GM12878 (cell line): ENCODE measurements around the gene TNFSF4. TPM values are rescaled to one million over a fixed set of nuclear protein-coding genes. Genes with fewer than 3 reads are reported as not detected.
A peak's percentile ranks its signal among the peaks of the same experiment; 100 is the strongest.

Experiments
- BCL11A ChIP-seq: IDR thresholded peaks from 2 replicates; pipeline ENCODE4 v1.6.1; 2011; ENCODE audit warnings: low read depth, low read length
- BHLHE40 ChIP-seq, 2 experiments: fragments of 450-650 bp in 1 of 2; IDR thresholded peaks; 2 replicates each; pipeline ENCODE4 v1.6.1; 2011 to 2017; ENCODE audit warnings: low read depth in 2 of 2, borderline replicate concordance in 1 of 2, improper control_type of control experiment in 1 of 2, low read length in 1 of 2, mild to moderate bottlenecking in 1 of 2
- CHD1 ChIP-seq: IDR thresholded peaks from 2 replicates; pipeline ENCODE4 v1.6.1; 2012; ENCODE audit warnings: low read depth, low read length, improper control_type of control experiment
- FOS ChIP-seq: IDR thresholded peaks from 3 replicates; pipeline ENCODE4 v1.6.1; 2011; ENCODE audit warnings: borderline replicate concordance; ENCODE audit not compliant: insufficient read length; ENCODE audit errors: extremely low read depth
- FOXK2 ChIP-seq: fragments of 450-650 bp; IDR thresholded peaks from 2 replicates; pipeline ENCODE4 v1.6.1; 2017; ENCODE audit warnings: mild to moderate bottlenecking, moderate library complexity
- FOXM1 ChIP-seq: IDR thresholded peaks from 2 replicates; pipeline ENCODE4 v1.6.1; 2012; ENCODE audit warnings: low read depth, mild to moderate bottlenecking, inconsistent platforms, low read length, moderate library complexity
- LARP7 ChIP-seq: fragments of 450-650 bp; IDR thresholded peaks from 2 replicates; pipeline ENCODE4 v1.6.1; 2017; ENCODE audit warnings: mild to moderate bottlenecking
- NBN ChIP-seq: fragments of 450-650 bp; IDR thresholded peaks from 2 replicates; pipeline ENCODE4 v1.6.1; 2016
- NFXL1 ChIP-seq: fragments of 450-650 bp; IDR thresholded peaks from 2 replicates; pipeline ENCODE4 v1.6.1; 2017; ENCODE audit warnings: antibody characterized with exemption, mild to moderate bottlenecking, borderline replicate concordance
- PAX5 ChIP-seq: IDR thresholded peaks from 2 replicates; pipeline ENCODE4 v1.6.1; 2011; ENCODE audit warnings: low read depth, low read length, borderline replicate concordance
- POLR2A ChIP-seq: IDR thresholded peaks from 2 replicates; pipeline ENCODE4 v1.6.1; 2011; ENCODE audit warnings: low read depth, mild to moderate bottlenecking, low read length
- POLR2AphosphoS2 ChIP-seq: IDR thresholded peaks from 2 replicates; pipeline ENCODE4 v1.6.1; 2011; ENCODE audit warnings: low read depth, mild to moderate bottlenecking, low read length, improper control_type of control experiment, moderate library complexity
- RAD21 ChIP-seq: IDR thresholded peaks from 2 replicates; pipeline ENCODE4 v1.6.1; 2011; ENCODE audit warnings: mild to moderate bottlenecking, low read depth, low read length, moderate library complexity; ENCODE audit not compliant: insufficient read depth
- RAD51 ChIP-seq: fragments of 450-650 bp; IDR thresholded peaks from 2 replicates; pipeline ENCODE4 v1.6.1; 2016; ENCODE audit warnings: moderate library complexity, mild to moderate bottlenecking, inconsistent platforms
- RB1 ChIP-seq: fragments of 450-650 bp; formaldehyde crosslinking; IDR thresholded peaks from 2 replicates; pipeline ENCODE4 v1.6.1; 2017; ENCODE audit warnings: mild to moderate bottlenecking, borderline replicate concordance
- SIN3A ChIP-seq: IDR thresholded peaks from 2 replicates; pipeline ENCODE4 v1.6.1; 2012; ENCODE audit warnings: low read depth, low read length, improper control_type of control experiment
- SPI1 ChIP-seq: IDR thresholded peaks from 2 replicates; pipeline ENCODE4 v1.6.1; 2011; ENCODE audit warnings: low read depth, mild to moderate bottlenecking, low read length, moderate library complexity, borderline replicate concordance; ENCODE audit not compliant: insufficient read depth
- SUZ12 ChIP-seq: fragments of 200-600 bp; sonication (generic); IDR thresholded peaks from one replicate; pipeline ENCODE4 v1.6.1; 2018; ENCODE audit warnings: antibody characterized with exemption, mild to moderate bottlenecking; ENCODE audit not compliant: unreplicated experiment
- TCF7 ChIP-seq: IDR thresholded peaks from 2 replicates; pipeline ENCODE4 v1.6.1; 2014; ENCODE audit warnings: antibody characterized with exemption, borderline replicate concordance
- YY1 ChIP-seq: IDR thresholded peaks from 2 replicates; pipeline ENCODE4 v1.6.1; 2011; ENCODE audit warnings: low read depth, mild to moderate bottlenecking, low read length
- polyA plus RNA-seq, 11 experiments: library from polyadenylated mRNA; depleted of rRNA in 4 of 11; unstranded in 6 of 11; stranded (reverse) in 5 of 11; fragments of >200 nt; fragmentation: Nextera tagmentation in 4 of 11; fragmentation: Illumina TruSeq in 1 of 11; extraction: Ambion mirVana in 4 of 11; extraction: Trizol in 1 of 11; gene quantifications; 1 replicate in 1 of 11; 2 replicates in 10 of 11; pipeline versions ENCODE4 v1.2.1 to v1.2.3, GENCODE V29; 2011 to 2016; ENCODE audit warnings: inconsistent platforms in 2 of 11, missing spikeins in 2 of 11, low read depth in 1 of 11
- total RNA-seq, 4 experiments: library from RNA; depleted of rRNA in 3 of 4; stranded (reverse); fragments of >200 nt in 3 of 4; fragmentation: Illumina TruSeq in 1 of 4; extraction: Trizol in 1 of 4; gene quantifications; 2 replicates each; pipeline versions ENCODE4 v1.2.1 to v1.2.3, GENCODE V29; 2013 to 2021
- TF ChIP-seq, protein P1 (sequence below): fragments of 150-350 bp; IDR thresholded peaks from 2 replicates; pipeline ENCODE4 v1.6.1; 2014; ENCODE audit warnings: mild to moderate bottlenecking, low read depth, low read length
- TF ChIP-seq, protein P2 (sequence below): IDR thresholded peaks from 2 replicates; pipeline ENCODE4 v1.6.1; 2012; ENCODE audit warnings: low read length, inconsistent platforms
- TF ChIP-seq, protein P3 (sequence below): IDR thresholded peaks from 2 replicates; pipeline ENCODE4 v1.6.1; 2012; ENCODE audit warnings: mild to moderate bottlenecking, low read depth, low read length
- TF ChIP-seq, protein P4 (sequence below): IDR thresholded peaks from 2 replicates; pipeline ENCODE4 v1.6.1; 2012; ENCODE audit warnings: low read depth, low read length, improper control_type of control experiment
- TF ChIP-seq, protein P5 (sequence below): IDR thresholded peaks from 2 replicates; pipeline ENCODE4 v1.6.1; 2012; ENCODE audit warnings: low read depth, low read length, improper control_type of control experiment

TNFSF4 gene
- total and polyA plus RNA-seq, 10 of the 15 experiments (the other 5 are each of a cell fraction or from before 2014, with no cell fraction given): 8.1 to 31.0 (median 12.9) TPM

DNA sequence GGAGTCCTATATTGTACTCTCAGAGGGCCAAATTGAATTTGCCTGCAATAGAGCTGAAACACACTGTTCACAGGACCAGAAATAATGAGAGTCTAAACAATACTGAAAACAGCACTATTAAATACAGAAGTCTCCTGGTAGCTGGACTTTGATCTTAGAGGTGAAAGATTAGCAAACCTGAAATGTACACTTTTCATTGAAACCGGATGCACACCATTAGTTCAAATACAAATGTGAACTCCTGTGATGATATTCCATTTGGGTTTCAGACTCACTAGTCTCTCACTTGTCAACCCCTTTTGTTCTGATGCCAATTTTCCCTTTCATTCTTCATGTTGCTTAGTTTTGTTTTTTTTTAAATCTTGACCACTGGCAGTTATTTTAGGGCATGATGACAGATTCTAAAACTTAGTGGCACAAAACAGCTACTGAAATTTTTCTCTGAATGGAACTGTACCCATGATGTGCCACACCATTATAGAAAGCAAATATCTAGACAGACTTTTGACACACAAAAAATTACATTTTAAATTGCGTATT, 5.9 kb upstream of the TNFSF4 start (continued):
- TF ChIP-seq POLR2AphosphoS2 (no peak), CHD1 (no peak), BCL11A (peak; percentile 84; the same call in 1 of the 2 replicates), RAD51 (peak; percentile 28), RB1 (no peak), TCF7 (peak; percentile 88), LARP7 (no peak), FOXK2 (no peak), FOS (no peak), RAD21 (0 out of 2 replicates have a peak, but pooled peaks have one; percentile 13), YY1 (no peak), SPI1 (peak; percentile 32; the same call in 1 of the 2 replicates), SUZ12 (no peak), NBN (peak; percentile 88), SIN3A (no peak), PAX5 (peak; percentile 48; the same call in 1 of the 2 replicates), BHLHE40 (IDR thresholded peaks at IDR 0.05; ENCODE audit: borderline replicate concordance in 1 of 2, low read depth in 2 of 2, low read length in 1 of 2) (peak; percentile 69 to 77), FOXM1 (peak; percentile 96), NFXL1 (no peak), POLR2A (no peak)
- TF ChIP-seq, protein P1, sequence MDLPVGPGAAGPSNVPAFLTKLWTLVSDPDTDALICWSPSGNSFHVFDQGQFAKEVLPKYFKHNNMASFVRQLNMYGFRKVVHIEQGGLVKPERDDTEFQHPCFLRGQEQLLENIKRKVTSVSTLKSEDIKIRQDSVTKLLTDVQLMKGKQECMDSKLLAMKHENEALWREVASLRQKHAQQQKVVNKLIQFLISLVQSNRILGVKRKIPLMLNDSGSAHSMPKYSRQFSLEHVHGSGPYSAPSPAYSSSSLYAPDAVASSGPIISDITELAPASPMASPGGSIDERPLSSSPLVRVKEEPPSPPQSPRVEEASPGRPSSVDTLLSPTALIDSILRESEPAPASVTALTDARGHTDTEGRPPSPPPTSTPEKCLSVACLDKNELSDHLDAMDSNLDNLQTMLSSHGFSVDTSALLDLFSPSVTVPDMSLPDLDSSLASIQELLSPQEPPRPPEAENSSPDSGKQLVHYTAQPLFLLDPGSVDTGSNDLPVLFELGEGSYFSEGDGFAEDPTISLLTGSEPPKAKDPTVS: no peak
- TF ChIP-seq, protein P2, sequence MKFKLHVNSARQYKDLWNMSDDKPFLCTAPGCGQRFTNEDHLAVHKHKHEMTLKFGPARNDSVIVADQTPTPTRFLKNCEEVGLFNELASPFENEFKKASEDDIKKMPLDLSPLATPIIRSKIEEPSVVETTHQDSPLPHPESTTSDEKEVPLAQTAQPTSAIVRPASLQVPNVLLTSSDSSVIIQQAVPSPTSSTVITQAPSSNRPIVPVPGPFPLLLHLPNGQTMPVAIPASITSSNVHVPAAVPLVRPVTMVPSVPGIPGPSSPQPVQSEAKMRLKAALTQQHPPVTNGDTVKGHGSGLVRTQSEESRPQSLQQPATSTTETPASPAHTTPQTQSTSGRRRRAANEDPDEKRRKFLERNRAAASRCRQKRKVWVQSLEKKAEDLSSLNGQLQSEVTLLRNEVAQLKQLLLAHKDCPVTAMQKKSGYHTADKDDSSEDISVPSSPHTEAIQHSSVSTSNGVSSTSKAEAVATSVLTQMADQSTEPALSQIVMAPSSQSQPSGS: peak; percentile 92
- TF ChIP-seq, protein P3, sequence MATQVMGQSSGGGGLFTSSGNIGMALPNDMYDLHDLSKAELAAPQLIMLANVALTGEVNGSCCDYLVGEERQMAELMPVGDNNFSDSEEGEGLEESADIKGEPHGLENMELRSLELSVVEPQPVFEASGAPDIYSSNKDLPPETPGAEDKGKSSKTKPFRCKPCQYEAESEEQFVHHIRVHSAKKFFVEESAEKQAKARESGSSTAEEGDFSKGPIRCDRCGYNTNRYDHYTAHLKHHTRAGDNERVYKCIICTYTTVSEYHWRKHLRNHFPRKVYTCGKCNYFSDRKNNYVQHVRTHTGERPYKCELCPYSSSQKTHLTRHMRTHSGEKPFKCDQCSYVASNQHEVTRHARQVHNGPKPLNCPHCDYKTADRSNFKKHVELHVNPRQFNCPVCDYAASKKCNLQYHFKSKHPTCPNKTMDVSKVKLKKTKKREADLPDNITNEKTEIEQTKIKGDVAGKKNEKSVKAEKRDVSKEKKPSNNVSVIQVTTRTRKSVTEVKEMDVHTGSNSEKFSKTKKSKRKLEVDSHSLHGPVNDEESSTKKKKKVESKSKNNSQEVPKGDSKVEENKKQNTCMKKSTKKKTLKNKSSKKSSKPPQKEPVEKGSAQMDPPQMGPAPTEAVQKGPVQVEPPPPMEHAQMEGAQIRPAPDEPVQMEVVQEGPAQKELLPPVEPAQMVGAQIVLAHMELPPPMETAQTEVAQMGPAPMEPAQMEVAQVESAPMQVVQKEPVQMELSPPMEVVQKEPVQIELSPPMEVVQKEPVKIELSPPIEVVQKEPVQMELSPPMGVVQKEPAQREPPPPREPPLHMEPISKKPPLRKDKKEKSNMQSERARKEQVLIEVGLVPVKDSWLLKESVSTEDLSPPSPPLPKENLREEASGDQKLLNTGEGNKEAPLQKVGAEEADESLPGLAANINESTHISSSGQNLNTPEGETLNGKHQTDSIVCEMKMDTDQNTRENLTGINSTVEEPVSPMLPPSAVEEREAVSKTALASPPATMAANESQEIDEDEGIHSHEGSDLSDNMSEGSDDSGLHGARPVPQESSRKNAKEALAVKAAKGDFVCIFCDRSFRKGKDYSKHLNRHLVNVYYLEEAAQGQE: no peak
- TF ChIP-seq, protein P4, sequence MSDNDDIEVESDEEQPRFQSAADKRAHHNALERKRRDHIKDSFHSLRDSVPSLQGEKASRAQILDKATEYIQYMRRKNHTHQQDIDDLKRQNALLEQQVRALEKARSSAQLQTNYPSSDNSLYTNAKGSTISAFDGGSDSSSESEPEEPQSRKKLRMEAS: no peak
- TF ChIP-seq, protein P5, sequence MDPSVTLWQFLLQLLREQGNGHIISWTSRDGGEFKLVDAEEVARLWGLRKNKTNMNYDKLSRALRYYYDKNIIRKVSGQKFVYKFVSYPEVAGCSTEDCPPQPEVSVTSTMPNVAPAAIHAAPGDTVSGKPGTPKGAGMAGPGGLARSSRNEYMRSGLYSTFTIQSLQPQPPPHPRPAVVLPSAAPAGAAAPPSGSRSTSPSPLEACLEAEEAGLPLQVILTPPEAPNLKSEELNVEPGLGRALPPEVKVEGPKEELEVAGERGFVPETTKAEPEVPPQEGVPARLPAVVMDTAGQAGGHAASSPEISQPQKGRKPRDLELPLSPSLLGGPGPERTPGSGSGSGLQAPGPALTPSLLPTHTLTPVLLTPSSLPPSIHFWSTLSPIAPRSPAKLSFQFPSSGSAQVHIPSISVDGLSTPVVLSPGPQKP: no peak
- TF ChIP-seq, all 136 proteins: peak for 57
